GM18505 (cell line): ENCODE data around the gene ZNF611.
A peak's percentile ranks its signal among the peaks of the same experiment; 100 is the strongest.
"Not testable (repeated sequence)": the region's sequence is repeated elsewhere in the genome, so short reads cannot be mapped to it uniquely, and the experiment has no call there.

Experiments used
- ATAC-seq: cut with Tn5 transposase; IDR thresholded peaks from one replicate; pipeline ENCODE4 v1.9.1; 2021; ENCODE audit not compliant: unreplicated experiment
- POLR2A ChIP-seq: IDR thresholded peaks from 4 replicates; pipeline ENCODE4 v1.6.1; 2011; ENCODE audit warnings: borderline replicate concordance; ENCODE audit not compliant: insufficient read depth, insufficient read length; ENCODE audit errors: extremely low read depth

The ZNF611 gene

DNA sequence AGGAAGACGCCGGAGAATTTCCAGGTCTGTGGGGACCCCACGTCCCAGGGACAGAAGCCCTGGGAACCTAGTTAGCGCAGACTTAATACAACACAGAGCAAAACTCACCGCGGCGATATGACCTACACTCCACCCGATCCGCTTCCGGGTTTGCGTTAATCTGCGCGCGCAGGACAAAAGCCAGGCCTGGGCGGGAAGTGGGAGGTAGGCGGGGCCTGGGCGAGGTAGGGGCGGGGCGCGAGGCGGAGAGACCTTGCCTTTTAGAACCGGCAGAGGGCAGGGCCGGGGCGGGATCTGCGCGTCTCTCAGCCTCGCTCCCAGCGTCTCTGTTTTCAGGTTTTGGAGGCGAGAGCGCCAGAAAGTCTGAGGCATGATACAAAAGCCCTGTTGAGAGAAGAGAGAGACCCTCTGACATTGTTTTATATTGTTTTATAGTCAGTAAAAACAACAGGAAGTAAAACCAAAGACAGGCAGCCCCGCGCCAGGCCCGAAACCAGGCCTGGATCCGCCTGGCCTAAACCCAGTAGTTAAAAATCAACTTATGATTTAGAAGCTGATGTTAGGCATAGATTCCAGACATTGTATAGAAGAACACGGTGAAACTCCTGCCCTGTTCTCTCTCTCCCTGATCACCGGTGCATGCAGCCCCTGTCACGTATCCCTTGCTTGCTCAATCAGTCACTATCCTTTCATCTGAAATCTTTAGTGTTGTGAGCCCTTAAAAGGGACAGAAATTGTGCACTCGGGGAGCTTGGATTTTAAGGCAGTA, at the start of gene ZNF611:
TSS of gene ZNF611 (minus strand) at position 152 of the 769 bp plus-strand sequence. CDS start 19,150 bp downstream, outside the sequence.
- peak; percentile 92 for TF ChIP-seq POLR2A

DNA sequence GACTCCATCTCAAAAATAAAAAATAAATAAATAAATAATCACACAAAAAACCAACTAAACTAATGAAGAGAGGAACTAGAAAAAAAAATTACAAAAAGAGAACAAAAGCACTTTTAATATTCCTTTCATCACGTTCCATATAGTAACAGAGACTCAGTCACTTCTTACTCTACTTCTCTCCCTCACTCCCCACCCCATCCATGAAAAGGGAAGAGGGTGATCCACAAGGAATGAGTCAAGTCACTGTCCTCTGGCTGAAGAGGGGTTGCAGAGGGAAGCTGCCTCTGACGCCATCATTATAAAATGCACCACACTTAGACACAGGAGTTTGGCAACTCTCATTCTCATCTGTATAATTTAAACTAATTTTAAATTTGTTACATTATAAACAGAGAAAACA, 48.0 kb upstream of the ZNF611 start:
- not testable (repeated sequence) for ATAC-seq

More for the DNA sequence above, at the start of gene ZNF611:
- peak; percentile 94 for ATAC-seq

DNA sequence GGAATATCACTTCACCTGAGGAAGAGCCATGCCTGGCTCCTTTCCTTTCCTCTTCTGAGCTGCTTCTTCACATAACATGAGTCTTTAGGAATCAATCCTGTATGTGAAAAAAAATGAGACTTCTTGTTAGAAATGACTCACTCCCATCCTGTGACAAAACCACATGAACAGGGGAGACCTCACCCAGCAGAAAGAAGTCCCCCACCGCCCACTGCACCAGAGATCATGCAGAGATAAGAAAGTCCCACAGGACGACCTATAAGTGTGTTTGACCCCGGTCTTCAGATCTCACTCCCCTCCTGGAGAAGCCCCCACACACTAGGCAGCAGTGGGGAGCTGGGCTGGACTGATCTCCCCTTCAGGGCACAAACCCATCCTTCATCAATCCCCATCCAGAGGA, 44.0 kb upstream of the ZNF611 start:
- ATAC-seq = no peak

DNA sequence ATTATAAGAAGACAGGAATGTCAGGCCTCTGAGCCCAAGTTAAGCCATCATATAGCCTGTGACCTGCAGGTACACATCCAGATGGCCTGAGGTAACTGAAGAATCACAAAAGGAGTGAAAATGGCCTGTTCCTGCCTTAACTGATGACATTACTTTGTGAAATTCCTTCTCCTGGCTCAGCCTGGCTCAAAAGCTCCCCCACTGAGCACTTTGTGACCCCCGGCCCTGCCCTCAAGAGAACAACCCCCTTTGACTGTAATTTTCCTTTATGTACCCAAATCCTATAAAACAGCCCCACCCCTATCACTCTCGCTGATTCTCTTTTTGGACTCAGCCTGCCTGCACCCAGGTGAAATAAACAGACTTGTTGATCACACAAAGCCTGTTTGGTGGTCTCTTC, 21.6 kb upstream of the ZNF611 start:
- ATAC-seq = not testable (repeated sequence)

More for the DNA sequence above, 44.0 kb upstream of the ZNF611 start:
- no peak for TF ChIP-seq POLR2A

DNA sequence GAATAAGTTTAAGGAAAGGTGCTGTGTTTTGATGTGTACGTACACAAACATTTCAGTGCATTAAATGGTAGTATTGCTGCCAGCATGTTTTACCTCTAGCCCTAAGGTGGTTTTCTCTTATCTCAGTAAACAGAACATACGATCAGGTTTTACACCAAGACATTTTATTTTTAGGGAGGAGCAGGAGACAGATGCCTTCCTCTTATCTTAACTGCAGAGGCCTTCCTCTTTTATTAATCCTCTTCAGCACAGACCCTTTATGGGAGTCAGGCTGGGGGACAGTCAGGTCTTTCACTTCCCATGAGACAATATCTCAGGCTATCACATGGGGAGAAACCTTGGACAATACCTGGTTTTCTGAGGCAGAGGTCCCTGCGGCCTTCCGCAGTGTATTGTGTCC, 14.9 kb upstream of the ZNF611 start:
- ATAC-seq = no peak

DNA sequence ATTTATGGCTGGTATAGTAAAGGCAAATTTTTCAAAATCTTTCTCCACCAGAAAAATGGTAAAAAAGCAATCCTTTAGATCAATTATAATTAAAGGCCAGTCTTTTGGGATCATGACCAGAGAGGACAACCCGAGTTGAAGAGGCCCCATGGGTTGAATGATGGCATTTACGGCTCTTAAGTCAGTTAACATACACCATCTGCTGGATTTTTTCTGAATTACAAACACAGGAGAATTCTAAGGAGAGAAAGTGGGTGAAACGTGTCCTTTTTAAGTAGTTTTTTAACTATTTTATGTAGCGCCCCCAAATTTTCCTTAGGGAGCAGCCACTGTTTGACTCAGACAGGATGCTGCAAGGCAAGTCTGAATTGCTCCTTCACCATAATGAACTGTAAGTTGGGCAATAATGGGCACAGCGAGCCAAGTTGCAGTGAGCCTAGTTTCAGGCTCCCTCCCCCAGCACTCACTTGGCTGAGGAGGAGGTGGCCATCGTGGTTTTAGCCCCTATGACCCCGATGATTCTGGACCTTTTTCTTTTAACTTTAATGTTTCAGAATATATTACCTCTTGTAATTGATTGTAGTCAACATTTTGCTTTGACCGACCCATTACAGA, 13.6 kb upstream of the ZNF611 start:
- ATAC-seq = no peak
- no peak for TF ChIP-seq POLR2A

More for the DNA sequence above, 14.9 kb upstream of the ZNF611 start:
- no peak for TF ChIP-seq POLR2A

DNA sequence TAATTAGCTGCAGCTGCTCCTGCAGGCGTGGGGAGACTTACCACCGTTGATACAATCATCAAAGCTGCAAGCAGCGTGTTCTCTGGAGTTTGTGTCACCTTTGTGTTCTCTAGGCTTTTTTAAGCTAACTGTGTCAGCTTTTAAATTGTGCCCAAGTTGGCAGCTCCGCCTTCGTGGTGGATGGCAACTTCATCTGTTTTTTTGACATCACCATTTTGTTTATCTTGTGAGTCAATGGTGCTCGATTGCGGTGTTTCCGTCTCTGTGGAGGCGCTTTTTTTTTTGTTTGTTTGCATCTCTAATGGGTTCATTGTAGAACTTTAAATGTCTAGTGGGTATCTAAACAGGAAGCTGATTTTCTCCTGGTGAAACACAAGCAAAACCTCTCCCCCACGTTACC, 11.1 kb upstream of the ZNF611 start:
- not testable (repeated sequence) for ATAC-seq

DNA sequence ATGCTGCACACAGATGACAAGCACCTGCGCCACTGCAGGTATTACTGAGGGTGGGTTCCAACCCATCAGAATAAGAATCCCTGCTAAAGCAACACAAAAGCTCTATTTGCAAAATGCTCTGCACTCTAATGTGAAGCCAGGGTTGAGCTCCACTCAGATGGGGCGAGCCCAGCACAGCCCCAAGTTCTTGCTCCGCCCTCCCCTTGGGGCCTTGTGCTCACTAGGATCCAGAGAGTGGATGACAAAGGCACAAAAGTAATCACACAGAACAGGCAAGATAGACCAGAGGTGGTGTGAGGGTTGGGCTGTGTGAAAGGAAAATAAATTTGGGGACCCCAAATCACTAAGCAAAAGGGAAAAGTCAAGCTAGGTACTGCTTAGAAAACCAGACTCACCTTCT, 8.2 kb upstream of the ZNF611 start:
- no peak for ATAC-seq
- TF ChIP-seq POLR2A = no peak

DNA sequence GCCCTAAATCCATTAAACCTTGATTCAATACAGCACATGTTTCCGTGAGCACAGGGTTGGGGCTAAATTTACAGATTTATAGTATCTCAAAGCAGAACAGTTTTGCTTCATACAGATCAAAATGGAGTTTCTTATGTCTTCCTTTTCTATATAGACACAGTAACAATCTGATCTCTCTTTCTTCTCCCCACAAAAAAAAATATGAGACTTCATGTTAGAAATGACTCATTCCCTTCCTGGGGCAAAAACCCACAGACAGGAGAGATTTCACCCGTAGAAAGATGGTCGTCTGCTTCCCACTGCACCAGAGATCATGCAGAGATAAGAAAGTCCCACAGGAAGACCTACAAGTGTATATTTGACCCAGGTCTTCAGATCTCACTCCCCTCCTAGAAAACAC, 7.7 kb upstream of the ZNF611 start:
- ATAC-seq = no peak
- TF ChIP-seq POLR2A = no peak

DNA sequence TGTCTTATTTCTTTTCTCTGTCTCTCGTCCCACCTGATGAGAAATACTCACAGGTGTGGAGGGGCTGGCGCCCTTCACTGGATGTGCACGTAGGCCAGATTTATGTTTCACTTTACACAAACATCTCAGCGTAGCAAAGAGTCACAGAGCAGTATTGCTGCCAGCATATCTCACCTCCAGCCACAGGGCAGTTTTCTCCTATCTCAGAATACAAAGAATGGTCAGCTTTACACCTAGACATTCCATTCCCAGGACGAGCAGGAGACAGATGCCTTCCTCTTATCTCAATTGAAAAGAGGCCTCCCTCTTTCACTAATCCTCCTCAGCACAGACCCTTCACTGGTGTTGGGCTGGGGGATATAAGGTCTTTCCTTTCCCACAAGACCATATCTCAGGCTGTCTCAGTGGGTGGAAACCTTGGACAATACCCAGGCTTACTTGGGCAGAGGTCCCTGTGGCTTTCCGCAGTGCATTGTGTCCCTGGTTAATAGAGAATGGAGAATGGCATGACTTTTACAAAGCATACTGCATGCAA, 7.2 kb upstream of the ZNF611 start:
- TF ChIP-seq POLR2A = no peak
- no peak for ATAC-seq

DNA sequence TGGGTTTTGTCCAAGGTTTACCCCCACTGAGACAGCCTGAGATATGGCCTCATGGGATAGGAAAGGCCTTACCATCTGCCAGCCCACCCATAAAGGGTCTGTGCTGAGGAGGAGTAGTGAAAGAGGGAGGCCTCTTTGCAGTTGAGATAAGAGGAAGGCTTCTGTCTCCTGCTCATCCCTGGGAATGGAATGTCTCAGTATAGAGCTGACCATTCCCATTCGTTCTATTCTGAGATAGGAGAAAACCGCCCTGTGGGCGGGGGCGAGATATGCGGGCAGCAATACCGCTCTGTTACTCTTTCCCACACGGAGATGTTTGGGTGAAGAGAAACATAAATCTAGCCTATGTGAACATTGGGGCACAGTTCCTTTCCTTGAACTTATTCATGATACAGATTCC, 6.5 kb upstream of the ZNF611 start:
- ATAC-seq = not testable (repeated sequence)

DNA sequence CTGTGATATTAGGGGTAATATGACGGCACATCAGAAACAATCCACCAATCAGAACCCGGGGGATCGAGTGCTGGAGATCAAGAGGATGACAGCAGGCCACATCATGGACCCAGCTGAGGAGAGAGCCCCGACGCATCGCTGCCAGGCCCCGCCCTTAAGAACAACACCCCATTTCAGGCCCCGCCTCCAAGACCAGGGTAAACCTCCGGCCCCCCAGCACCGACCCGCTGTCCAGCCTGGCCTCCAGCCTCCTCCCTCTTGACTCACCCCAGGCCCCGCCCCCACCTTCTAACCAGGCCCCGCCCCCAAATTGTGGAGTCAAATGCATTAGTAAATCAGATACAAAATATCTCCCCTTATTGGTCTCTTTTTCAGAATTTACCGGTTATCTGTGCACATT, 4.7 kb upstream of the ZNF611 start:
- no peak for ATAC-seq

DNA sequence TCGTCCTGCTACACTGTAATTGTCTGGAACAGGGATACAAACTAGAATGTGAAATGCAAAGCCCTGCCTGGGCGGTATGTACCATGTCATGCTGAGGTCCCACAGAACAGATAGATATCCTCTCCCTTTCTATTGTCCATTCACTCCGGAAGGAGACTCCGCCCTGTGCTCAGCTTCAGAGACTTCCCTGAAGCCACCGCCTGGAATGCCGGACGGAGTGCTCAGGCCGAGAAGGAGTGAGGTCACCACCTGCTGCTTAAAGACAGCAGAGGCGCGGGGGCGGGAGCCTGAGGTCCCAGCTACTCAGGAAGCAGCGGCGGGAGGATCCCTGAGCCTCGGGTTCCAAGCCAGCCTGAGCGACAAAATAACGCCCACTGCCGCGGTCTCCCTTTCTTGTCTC, 890 bp upstream of the ZNF611 start:
- no peak for TF ChIP-seq POLR2A
- no peak for ATAC-seq

More for the DNA sequence above, 4.7 kb upstream of the ZNF611 start:
- TF ChIP-seq POLR2A = no peak

DNA sequence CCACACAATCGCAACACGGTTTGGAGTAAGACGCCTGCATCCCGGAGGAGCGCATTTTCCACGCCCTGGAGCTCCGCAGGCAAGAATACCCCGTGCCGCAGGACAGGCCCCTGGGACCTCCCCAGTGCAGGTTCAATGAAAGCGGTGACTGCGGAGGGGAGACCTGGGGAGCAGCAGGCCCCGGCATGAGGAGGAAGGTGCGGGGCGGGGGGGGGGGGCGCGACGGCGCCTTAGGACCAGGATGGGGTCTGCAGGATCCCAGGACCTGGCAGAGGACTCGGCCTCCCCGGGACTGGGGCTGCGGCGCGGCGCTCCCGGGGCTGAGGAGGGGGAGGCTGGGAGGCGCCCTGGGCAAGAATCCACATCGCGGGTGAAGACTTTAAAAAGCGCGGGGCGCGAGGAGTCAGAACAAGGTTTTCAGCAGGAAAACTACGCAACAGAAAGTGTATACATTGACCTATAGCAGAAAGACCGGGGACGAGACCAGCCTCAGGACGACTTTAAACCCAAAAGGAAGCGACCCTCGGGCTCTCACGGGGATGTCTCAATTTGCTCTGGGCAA, 432 bp downstream of the ZNF611 start:
- peak; percentile 29 for ATAC-seq
- no peak for TF ChIP-seq POLR2A

DNA sequence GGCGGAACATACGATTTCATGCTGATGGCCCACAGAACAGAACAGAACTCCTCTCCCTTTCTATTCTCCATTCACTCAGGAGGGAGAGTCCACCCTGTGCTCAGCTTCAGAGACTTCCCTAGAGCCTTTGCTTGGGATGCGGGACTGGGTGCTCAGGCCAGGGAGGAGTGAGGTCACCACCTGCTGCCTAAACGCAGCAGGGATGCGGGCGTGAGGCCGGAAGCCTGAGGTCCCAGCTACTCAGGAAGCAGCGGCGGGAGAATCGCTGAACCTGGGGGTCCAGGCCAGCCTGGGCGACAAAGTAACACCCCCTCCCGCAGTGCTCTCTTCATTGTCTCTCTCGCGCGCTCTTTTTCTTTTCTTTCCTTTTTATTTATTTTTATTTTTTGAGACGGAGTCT, 8.8 kb downstream of the ZNF611 start:
- not testable (repeated sequence) for ATAC-seq
